Fibroblast of lung (primary cell): ENCODE measurements around the gene MAML3. TPM values are rescaled to one million over a fixed set of nuclear protein-coding genes. Genes with fewer than 3 reads are reported as not detected.

Experiments
- DNase-seq, 2 donors: peaks; one replicate each; pipeline versions ENCODE4 v3.0.0 to v3.0.0-alpha.2; 2010; ENCODE audit warnings: low read depth in 2 of 2
- H2AFZ ChIP-seq: 2 replicates; pipeline ENCODE4 v1.5.1; 2012; ENCODE audit warnings: low read length, control low read depth, inconsistent platforms
- H3K27ac ChIP-seq: 2 replicates; pipeline ENCODE4 v1.5.1; 2011; ENCODE audit warnings: low read length, control low read depth; ENCODE audit not compliant: insufficient read depth
- H3K27me3 ChIP-seq: 2 replicates; pipeline ENCODE4 v1.5.1; 2011; ENCODE audit warnings: mild to moderate bottlenecking, low read length; ENCODE audit not compliant: control insufficient read depth, insufficient read depth
- H3K36me3 ChIP-seq: 2 replicates; pipeline ENCODE4 v1.5.1; 2011; ENCODE audit warnings: low read length; ENCODE audit not compliant: control insufficient read depth, insufficient read depth
- H3K4me1 ChIP-seq: 2 replicates; pipeline ENCODE4 v1.5.1; 2011; ENCODE audit warnings: low read length; ENCODE audit not compliant: control insufficient read depth, insufficient read depth; ENCODE audit errors: extremely low read depth
- H3K4me2 ChIP-seq: 2 replicates; pipeline ENCODE4 v1.5.1; 2011; ENCODE audit warnings: low read length, control low read depth; ENCODE audit not compliant: insufficient read depth; ENCODE audit errors: extremely low read depth
- H3K4me3 ChIP-seq, 4 experiments: fragments of 200-600 bp in 1 of 4; sonication (generic) in 1 of 4; replicated peaks in 1 of 4; 2 replicates each; pipeline ENCODE4 v1.5.1; 2011 to 2016; ENCODE audit warnings: low read length in 4 of 4, low read depth in 3 of 4, mild to moderate bottlenecking in 3 of 4, control low read depth in 2 of 4, inconsistent platforms in 1 of 4, mixed read lengths in 1 of 4; ENCODE audit not compliant: insufficient read depth in 1 of 4; ENCODE audit errors: control extremely low read depth in 1 of 4
- H3K79me2 ChIP-seq: 2 replicates; pipeline ENCODE4 v1.5.1; 2012; ENCODE audit warnings: mild to moderate bottlenecking, low read length, inconsistent platforms; ENCODE audit not compliant: control insufficient read depth, insufficient read depth
- H3K9ac ChIP-seq: 2 replicates; pipeline ENCODE4 v1.5.1; 2011; ENCODE audit warnings: mild to moderate bottlenecking, low read length, control low read depth; ENCODE audit not compliant: insufficient read depth
- H3K9me3 ChIP-seq: 2 replicates; pipeline ENCODE4 v1.5.1; 2012; ENCODE audit warnings: low read depth, low read length; ENCODE audit not compliant: control insufficient read depth, insufficient read depth
- H4K20me1 ChIP-seq: 2 replicates; pipeline ENCODE4 v1.5.1; 2011; ENCODE audit warnings: low read length; ENCODE audit not compliant: control insufficient read depth, insufficient read depth; ENCODE audit errors: extremely low read depth
- CTCF ChIP-seq, 2 donors: IDR thresholded peaks in 1 of 2; conservative IDR thresholded peaks in 1 of 2; 1 replicate in 1 of 2; 2 replicates in 1 of 2; pipeline ENCODE4 v1.5.1; 2011 to 2012; ENCODE audit warnings: low read length in 2 of 2, control low read depth in 1 of 2, inconsistent platforms in 1 of 2, low read depth in 1 of 2, mild to moderate bottlenecking in 1 of 2
- EZH2 ChIP-seq: IDR thresholded peaks from 2 replicates; pipeline ENCODE4 v1.5.1; 2012; ENCODE audit warnings: low read length, control low read depth, mild to moderate bottlenecking; ENCODE audit errors: missing control alignments
- polyA plus RNA-seq, 2 donors: library from polyadenylated mRNA; depleted of rRNA in 1 of 2; stranded (reverse) in 1 of 2; unstranded in 1 of 2; fragments of >200 nt; gene quantifications; 2 replicates each; pipeline ENCODE4 v1.2.1, GENCODE V29; 2011 to 2012; ENCODE audit warnings: missing spikeins in 1 of 2
- total RNA-seq: library from RNA; depleted of rRNA; stranded (reverse); fragments of >200 nt; gene quantifications from 2 replicates; pipeline ENCODE4 v1.2.1, GENCODE V29; 2014

The MAML3 gene
- total and polyA plus RNA-seq, 2 donors (not counting 1 experiment from before 2014, with no cell fraction given) = 2.0 to 2.8 TPM

DNA sequence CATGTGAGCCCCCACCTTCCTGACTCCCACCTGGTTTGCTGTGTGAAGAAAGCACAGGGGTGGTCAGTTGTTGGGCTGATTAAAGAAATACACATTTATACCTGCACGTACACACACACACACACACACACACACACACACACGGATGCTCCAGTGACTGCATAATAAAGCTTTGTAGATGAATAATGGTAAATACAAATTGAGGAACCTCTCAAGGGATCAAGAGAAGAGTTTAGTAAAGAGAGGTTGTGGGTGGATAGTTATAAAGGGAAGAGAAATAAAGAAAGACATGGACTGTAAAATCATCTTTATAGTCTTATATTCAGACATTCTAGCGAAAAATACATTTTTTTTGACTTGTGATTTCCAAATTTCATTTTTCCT lies 344.2 kb downstream of the MAML3 start:
- Histone ChIP-seq H2AFZ (no peak overlapping the region), H3K27ac (no peak overlapping the region), H3K79me2 (no peaks in the 10 kb centered on the region), H3K9me3 (no peaks in the 10 kb centered on the region), H3K9ac (no peak overlapping the region), H3K27me3 (no peaks in the 10 kb centered on the region), H4K20me1 (no peaks in the 10 kb centered on the region), H3K4me3 (no peak overlapping the region), H3K4me1 (peaks cover 5% of the 10 kb centered on the region), H3K4me2 (no peak overlapping the region), H3K36me3 (no peaks in the 10 kb centered on the region)
- TF ChIP-seq EZH2 = no peak
- no peak for TF ChIP-seq CTCF (conservative IDR thresholded peaks at IDR 0.05 in 1 of 2, IDR thresholded peaks at IDR 0.05 in 1 of 2; ENCODE audit: low read depth in 1 of 2, low read length in 2 of 2)
- DNase-seq = no peak

DNA sequence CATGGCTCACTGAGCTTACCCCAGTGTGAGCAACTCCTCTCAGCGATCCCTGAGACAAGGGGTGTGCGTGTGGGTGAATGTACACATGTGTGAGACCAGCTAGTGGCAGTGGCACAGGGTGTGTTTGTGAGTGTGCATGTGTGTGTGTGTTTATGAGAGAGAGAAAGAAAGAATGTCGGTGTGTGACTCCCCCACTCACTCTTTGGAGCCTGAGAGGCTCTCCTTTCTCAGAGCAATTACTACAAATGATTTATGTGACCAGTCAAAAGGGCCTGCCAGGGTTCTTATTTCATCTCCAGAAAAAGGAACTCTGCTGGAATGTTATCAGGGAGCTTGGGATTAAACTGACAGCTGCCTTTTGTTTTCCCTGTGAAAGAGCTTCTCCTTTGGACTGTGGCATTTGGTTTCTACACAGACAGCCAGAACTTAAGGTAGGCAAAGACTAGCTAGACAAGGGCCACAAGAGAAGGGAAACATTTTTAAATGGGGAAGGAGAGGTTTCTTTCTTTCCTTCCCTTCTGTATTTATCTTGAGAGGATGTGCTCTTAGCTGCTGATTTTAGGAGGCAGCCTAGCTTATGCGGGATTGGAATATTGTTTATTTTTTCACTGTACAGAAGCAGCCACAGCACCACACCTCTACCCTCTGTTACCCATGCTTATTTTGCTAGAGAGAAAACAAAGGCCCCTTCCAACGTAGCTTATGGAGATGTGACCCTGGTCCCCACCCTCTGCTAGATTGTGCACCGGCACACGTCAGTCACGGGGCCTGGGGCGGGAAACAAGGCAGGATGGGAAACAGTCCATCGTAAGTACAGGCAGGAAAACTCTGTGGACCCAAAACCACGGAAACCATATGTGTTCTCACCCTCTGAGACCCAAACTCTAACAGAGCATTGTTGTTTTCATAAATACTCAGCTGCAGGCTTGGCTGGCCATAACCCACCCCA lies 344.9 kb downstream of the MAML3 start:
- Histone ChIP-seq H3K36me3 (no peaks in the 10 kb centered on the region), H3K9me3 (no peaks in the 10 kb centered on the region), H3K27ac (no peak overlapping the region), H3K4me3 (no peak overlapping the region), H2AFZ (peak overlapping the region; percentile 19), H3K9ac (no peak overlapping the region), H3K79me2 (no peaks in the 10 kb centered on the region), H3K4me2 (peak overlapping the region; percentile 8), H3K27me3 (no peaks in the 10 kb centered on the region), H4K20me1 (no peaks in the 10 kb centered on the region), H3K4me1 (no peaks in the 10 kb centered on the region)
- DNase-seq = peak in 1 of 2 donors; percentile 41
- TF ChIP-seq EZH2 (no peak), CTCF (conservative IDR thresholded peaks at IDR 0.05 in 1 of 2, IDR thresholded peaks at IDR 0.05 in 1 of 2; ENCODE audit: low read depth in 1 of 2, low read length in 2 of 2) (no peak)

- H3K4me1 ChIP-seq = no peaks in the 10 kb centered on the region
- peak overlapping the region; percentile 8 for H3K4me2 ChIP-seq
- H3K9ac ChIP-seq = no peak overlapping the region
- no peaks in the 10 kb centered on the region for H3K79me2 ChIP-seq
- no peaks in the 10 kb centered on the region for H3K36me3 ChIP-seq
- no peak overlapping the region for H2AFZ ChIP-seq
- H3K9me3 ChIP-seq = no peaks in the 10 kb centered on the region
- no peak for DNase-seq
- H3K27me3 ChIP-seq = no peaks in the 10 kb centered on the region
- H4K20me1 ChIP-seq = no peaks in the 10 kb centered on the region
- no peak overlapping the region for H3K4me3 ChIP-seq
- H3K27ac ChIP-seq = no peak overlapping the region
- TF ChIP-seq EZH2 (no peak), CTCF (conservative IDR thresholded peaks at IDR 0.05 in 1 of 2, IDR thresholded peaks at IDR 0.05 in 1 of 2; ENCODE audit: low read depth in 1 of 2, low read length in 2 of 2) (no peak)
Observed at GRCh38 chr4:139808381-139808807, 345.6 kb downstream of the MAML3 start.
